ENCODE measurements around the gene ZBTB47. TPM values are rescaled to one million over a fixed set of nuclear protein-coding genes. Genes with fewer than 3 reads are reported as not detected.

ZBTB47 gene
- total and polyA plus RNA-seq, 2 experiments from 2014 or later, result 5.2 to 72.8 TPM

DNA sequence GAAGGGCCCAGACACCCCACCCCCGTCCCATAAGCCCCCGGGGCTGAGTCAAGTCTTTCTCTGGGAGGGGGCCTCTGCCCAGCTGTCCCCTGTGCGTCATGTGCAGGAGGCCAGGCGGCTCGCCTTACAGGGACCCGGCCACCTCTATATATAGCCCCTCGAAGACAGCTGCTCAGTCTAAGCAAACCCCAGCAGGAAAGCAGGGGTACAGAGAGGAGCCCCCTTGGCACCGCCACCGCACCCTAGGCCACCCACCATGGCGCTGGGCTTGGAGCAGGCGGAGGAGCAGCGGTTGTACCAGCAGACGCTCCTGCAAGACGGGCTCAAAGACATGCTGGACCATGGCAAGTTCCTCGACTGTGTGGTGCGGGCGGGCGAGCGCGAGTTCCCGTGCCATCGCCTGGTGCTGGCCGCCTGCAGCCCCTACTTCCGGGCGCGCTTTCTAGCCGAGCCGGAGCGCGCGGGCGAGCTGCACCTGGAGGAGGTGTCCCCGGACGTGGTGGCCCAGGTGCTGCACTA lies 31.9 kb downstream of the ZBTB47 start, which contains the start of gene KLHL40:
TSS of gene KLHL40 (plus strand) at position 175 of the 519 bp plus-strand sequence. CDS start at position 257, 82 bp downstream.
- Histone ChIP-seq H3K79me2 (ENCODE audit: insufficient read depth) (no peaks in the 10 kb centered on the region), H3F3A (ENCODE audit: insufficient read depth) (peaks cover 8% of the 10 kb centered on the region), H3K9ac (no peak within 1 kb of the TSS), H3K36me3 (ENCODE audit: low read depth) (no peaks in the 10 kb centered on the region), H3K27me3 (replicated peaks; ENCODE audit: insufficient read depth) (no peaks in the 10 kb centered on the region), H3K9me3 (ENCODE audit: low read depth) (no peaks in the 10 kb centered on the region), H3K4me2 (ENCODE audit: unreplicated experiment) (no peak within 1 kb of the TSS), H4K20me1 (ENCODE audit: insufficient read depth) (no peaks in the 10 kb centered on the region), H3K9me2 (ENCODE audit: insufficient read depth) (no peaks in the 10 kb centered on the region), H3K4me3 (no peak within 1 kb of the TSS), H3K27ac (no peak within 1 kb of the TSS), H2AFZ (no peak within 1 kb of the TSS), H3K4me1 (ENCODE audit: insufficient read depth) (peaks cover 25% of the 10 kb centered on the region)
- in situ Hi-C loops (cut with MboI), result no loop called here
- no peak for DNase-seq
- 83 to 86% methylated on average over 25 to 34 of the region's 34 CpGs for WGBS, 2 experiments (ENCODE audit: low coverage in 1 of 2, low lambda C conversion rate in 2 of 2, missing lambda C conversion rate in 2 of 2)
- no peak for TF ChIP-seq EZH2 (IDR thresholded peaks at IDR 0.05; ENCODE audit: insufficient read depth, poor library complexity, severe bottlenecking)
- TF ChIP-seq EZH2phosphoT487 (IDR thresholded peaks at IDR 0.05; ENCODE audit: insufficient read depth, low read depth), result no peak

DNA sequence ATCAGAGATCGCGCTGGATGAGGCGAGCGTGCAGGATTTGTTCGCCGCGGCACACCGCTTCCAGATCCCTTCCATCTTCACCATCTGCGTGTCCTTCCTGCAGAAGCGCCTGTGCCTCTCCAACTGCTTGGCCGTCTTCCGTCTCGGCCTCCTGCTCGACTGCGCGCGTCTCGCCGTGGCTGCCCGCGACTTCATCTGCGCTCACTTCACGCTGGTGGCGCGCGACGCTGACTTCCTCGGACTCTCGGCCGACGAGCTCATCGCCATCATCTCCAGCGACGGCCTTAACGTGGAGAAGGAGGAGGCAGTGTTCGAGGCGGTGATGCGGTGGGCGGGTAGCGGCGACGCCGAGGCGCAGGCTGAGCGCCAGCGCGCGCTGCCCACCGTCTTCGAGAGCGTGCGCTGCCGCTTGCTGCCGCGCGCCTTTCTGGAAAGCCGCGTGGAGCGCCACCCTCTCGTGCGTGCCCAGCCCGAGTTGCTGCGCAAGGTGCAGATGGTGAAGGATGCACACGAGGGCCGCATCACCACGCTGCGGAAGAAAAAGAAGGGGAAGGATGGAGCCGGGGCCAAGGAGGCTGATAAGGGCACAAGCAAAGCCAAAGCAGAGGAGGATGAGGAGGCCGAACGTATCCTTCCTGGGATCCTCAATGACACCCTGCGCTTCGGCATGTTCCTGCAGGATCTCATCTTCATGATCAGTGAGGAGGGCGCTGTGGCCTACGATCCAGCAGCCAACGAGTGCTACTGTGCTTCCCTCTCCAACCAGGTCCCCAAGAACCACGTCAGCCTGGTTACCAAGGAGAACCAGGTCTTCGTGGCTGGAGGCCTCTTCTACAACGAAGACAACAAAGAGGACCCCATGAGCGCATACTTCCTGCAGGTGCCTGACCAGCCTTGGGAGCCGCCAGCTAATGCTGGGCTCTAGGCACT lies 32.7 kb downstream of the ZBTB47 start:
- peaks cover 17% of the 10 kb centered on the region for H3K4me1 ChIP-seq (ENCODE audit: insufficient read depth)
- no peaks in the 10 kb centered on the region for H3K27me3 ChIP-seq (replicated peaks; ENCODE audit: insufficient read depth)
- peaks cover under 1% of the 10 kb centered on the region; the same call in 1 of the 2 replicates for H3F3A ChIP-seq (ENCODE audit: insufficient read depth)
- in situ Hi-C loops (cut with MboI), result no loop called here
- no peaks in the 10 kb centered on the region for H3K79me2 ChIP-seq (ENCODE audit: insufficient read depth)
- H3K4me2 ChIP-seq (ENCODE audit: unreplicated experiment), result no peak overlapping the region
- no peaks in the 10 kb centered on the region for H3K9me2 ChIP-seq (ENCODE audit: insufficient read depth)
- no peaks in the 10 kb centered on the region for H3K36me3 ChIP-seq (ENCODE audit: low read depth)
- H2AFZ ChIP-seq, result no peak overlapping the region
- no peaks in the 10 kb centered on the region for H3K9me3 ChIP-seq (ENCODE audit: low read depth)
- no peak for DNase-seq
- WGBS, 2 experiments (ENCODE audit: low coverage in 1 of 2, low lambda C conversion rate in 2 of 2, missing lambda C conversion rate in 2 of 2), result 88% methylated on average over 62 to 80 of the region's 80 CpGs
- H3K9ac ChIP-seq, result no peak overlapping the region
- H3K4me3 ChIP-seq, result no peak overlapping the region
- no peaks in the 10 kb centered on the region for H4K20me1 ChIP-seq (ENCODE audit: insufficient read depth)
- no peak overlapping the region for H3K27ac ChIP-seq
- no peak for TF ChIP-seq EZH2 (IDR thresholded peaks at IDR 0.05; ENCODE audit: insufficient read depth, poor library complexity, severe bottlenecking)
- TF ChIP-seq EZH2phosphoT487 (IDR thresholded peaks at IDR 0.05; ENCODE audit: insufficient read depth, low read depth), result no peak

DNA sequence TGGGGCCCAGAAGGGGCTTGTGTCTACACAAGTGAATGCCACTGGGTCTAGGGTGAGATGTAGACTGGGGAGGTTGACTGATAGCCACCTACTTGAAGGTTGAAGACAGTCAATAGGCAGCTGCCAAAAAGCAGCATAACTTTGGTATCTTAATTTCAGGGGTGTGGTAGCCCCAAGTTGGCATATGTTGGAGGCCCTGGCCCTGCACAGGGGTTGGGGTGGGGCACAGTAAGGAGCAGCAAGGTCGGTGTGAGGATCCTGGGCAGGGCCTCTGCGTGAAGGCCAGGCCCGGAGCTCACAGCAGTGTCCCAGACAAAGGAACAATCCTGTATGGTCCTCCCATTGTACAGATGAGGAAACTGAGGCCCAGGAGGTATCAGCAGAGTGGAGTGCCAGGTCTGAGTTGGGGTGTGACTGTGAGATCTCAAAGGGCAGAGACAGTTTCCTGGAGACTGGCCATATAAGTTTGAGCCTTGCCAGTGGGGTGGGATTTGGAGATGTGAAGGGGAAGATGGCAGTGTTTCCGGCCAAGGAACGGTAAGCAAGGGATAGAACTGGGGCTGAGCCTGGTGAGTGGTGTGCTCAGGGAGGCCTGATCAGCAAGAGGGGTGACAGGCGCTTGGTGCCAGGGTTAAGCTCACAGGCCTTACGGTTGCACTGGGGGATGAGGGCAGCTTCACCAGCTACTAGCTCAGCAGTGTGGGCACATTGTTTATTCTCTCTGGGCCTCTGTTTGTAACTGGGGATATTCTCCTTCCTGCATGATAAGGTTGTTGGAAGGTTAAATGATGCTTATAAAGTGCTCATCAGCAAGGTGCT lies 33.5 kb downstream of the ZBTB47 start:
- no peak overlapping the region for H3K4me3 ChIP-seq
- H3K36me3 ChIP-seq (ENCODE audit: low read depth), result no peaks in the 10 kb centered on the region
- H2AFZ ChIP-seq, result no peak overlapping the region
- no peaks in the 10 kb centered on the region for H3K27me3 ChIP-seq (replicated peaks; ENCODE audit: insufficient read depth)
- no peak for DNase-seq
- H4K20me1 ChIP-seq (ENCODE audit: insufficient read depth), result no peaks in the 10 kb centered on the region
- TF ChIP-seq EZH2 (IDR thresholded peaks at IDR 0.05; ENCODE audit: insufficient read depth, poor library complexity, severe bottlenecking) (no peak), EZH2phosphoT487 (IDR thresholded peaks at IDR 0.05; ENCODE audit: insufficient read depth, low read depth) (no peak)
- no peaks in the 10 kb centered on the region for H3K9me3 ChIP-seq (ENCODE audit: low read depth)
- WGBS, 2 experiments (ENCODE audit: low coverage in 1 of 2, low lambda C conversion rate in 2 of 2, missing lambda C conversion rate in 2 of 2), result 80 to 83% methylated on average over 7 of the region's 7 CpGs
- H3K9ac ChIP-seq, result no peak overlapping the region
- in situ Hi-C loops (cut with MboI), result no loop called here
- H3K4me2 ChIP-seq (ENCODE audit: unreplicated experiment), result no peak overlapping the region
- peaks cover 10% of the 10 kb centered on the region for H3K4me1 ChIP-seq (ENCODE audit: insufficient read depth)
- H3F3A ChIP-seq (ENCODE audit: insufficient read depth), result no peaks in the 10 kb centered on the region
- H3K9me2 ChIP-seq (ENCODE audit: insufficient read depth), result no peaks in the 10 kb centered on the region
- H3K79me2 ChIP-seq (ENCODE audit: insufficient read depth), result no peaks in the 10 kb centered on the region
- no peak overlapping the region for H3K27ac ChIP-seq

DNA sequence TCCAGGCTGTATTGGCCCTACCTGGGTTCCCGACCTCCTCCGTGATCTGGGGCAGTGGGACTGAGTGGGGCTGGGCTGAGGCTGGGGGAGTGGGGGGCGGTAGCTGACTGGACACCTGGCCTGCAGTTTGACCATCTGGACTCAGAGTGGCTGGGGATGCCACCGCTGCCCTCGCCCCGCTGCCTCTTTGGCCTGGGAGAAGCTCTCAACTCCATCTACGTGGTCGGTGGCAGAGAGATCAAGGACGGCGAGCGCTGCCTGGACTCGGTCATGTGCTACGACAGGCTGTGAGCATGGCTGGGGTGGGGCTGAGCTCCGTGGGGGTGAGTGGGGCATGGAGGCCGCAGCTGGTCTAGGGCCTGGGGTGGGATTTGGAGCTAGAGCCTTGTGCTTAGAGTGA lies 34.5 kb downstream of the ZBTB47 start:
- Histone ChIP-seq H3K79me2 (ENCODE audit: insufficient read depth) (no peaks in the 10 kb centered on the region), H3K36me3 (ENCODE audit: low read depth) (no peaks in the 10 kb centered on the region), H3K4me2 (ENCODE audit: unreplicated experiment) (no peak overlapping the region), H3K27ac (no peak overlapping the region), H3K9me2 (ENCODE audit: insufficient read depth) (no peaks in the 10 kb centered on the region), H3K4me3 (no peak overlapping the region), H3K9ac (no peak overlapping the region), H3K9me3 (ENCODE audit: low read depth) (no peaks in the 10 kb centered on the region), H3F3A (ENCODE audit: insufficient read depth) (no peaks in the 10 kb centered on the region), H3K4me1 (ENCODE audit: insufficient read depth) (peaks cover 10% of the 10 kb centered on the region), H2AFZ (no peak overlapping the region), H4K20me1 (ENCODE audit: insufficient read depth) (no peaks in the 10 kb centered on the region), H3K27me3 (replicated peaks; ENCODE audit: insufficient read depth) (no peaks in the 10 kb centered on the region)
- no peak for TF ChIP-seq EZH2 (IDR thresholded peaks at IDR 0.05; ENCODE audit: insufficient read depth, poor library complexity, severe bottlenecking)
- no peak for TF ChIP-seq EZH2phosphoT487 (IDR thresholded peaks at IDR 0.05; ENCODE audit: insufficient read depth, low read depth)
- in situ Hi-C loops (cut with MboI), result no loop called here
- DNase-seq, result no peak
- WGBS, 2 experiments (ENCODE audit: low coverage in 1 of 2, low lambda C conversion rate in 2 of 2, missing lambda C conversion rate in 2 of 2), result 91 to 95% methylated on average over 7 to 13 of the region's 15 CpGs

Data from GM23248 (cell line).